A549 (cell line): ENCODE measurements around the gene GLTPD2. TPM values are rescaled to one million over a fixed set of nuclear protein-coding genes. Genes with fewer than 3 reads are reported as not detected.
A peak's percentile ranks its signal among the peaks of the same experiment; 100 is the strongest.

Experiments
- ATAC-seq, 2 experiments: fragments of 200-7000 bp in 1 of 2; fragments of >200 bp in 1 of 2; cut with Nextera tagmentation in 1 of 2; cut with Tn5 transposase in 1 of 2; 3 replicates each; pipeline versions ENCODE4 v1.8.0 to v1.9.1; 2018 to 2020; ENCODE audit warnings: mild to moderate bottlenecking in 1 of 2, moderate library complexity in 1 of 2
- CTCF ChIA-PET: fragments of 300-600 bp; sonication (Branson Sonifier 250); formaldehyde crosslinking; extraction: SDS; loops from one replicate; lab custom pipeline; 2021; ENCODE audit warnings: antibody characterized with exemption, inconsistent platforms; lab: Yijun Ruan, JAX
- POLR2A ChIA-PET: fragments of 350-600 bp; formaldehyde crosslinking; extraction: SDS; loops from one replicate; lab custom pipeline; 2021; ENCODE audit warnings: antibody characterized with exemption, inconsistent platforms; lab: Yijun Ruan, JAX
- DNase-seq, 2 experiments: peaks; one replicate each; pipeline versions ENCODE4 v3.0.0 to v3.0.0-alpha.2; 2011 to 2016; ENCODE audit warnings: low read depth in 1 of 2, low spot score in 1 of 2
- FAIRE-seq: peaks from 2 replicates; lab custom pipeline; 2011; peaks lifted over from hg19 to GRCh38; lab: Jason Lieb, UNC
- H3K27ac ChIP-seq, 2 experiments: fragments of >200 bp; sonication (Bioruptor Twin); formaldehyde crosslinking; 3 replicates each; pipeline ENCODE4 v1.5.1; 2016 to 2017
- H3K4me1 ChIP-seq: fragments of >200 bp; sonication (Bioruptor Twin); formaldehyde crosslinking; 3 replicates; pipeline ENCODE4 v1.6.1; 2016
- H3K4me2 ChIP-seq: fragments of >200 bp; sonication (Bioruptor Twin); formaldehyde crosslinking; 3 replicates; pipeline ENCODE4 v1.6.1; 2016
- H3K4me3 ChIP-seq: fragments of >200 bp; sonication (Bioruptor Twin); formaldehyde crosslinking; 3 replicates; pipeline ENCODE4 v1.5.1; 2016
- H3K9me3 ChIP-seq: fragments of >200 bp; sonication (Bioruptor Twin); formaldehyde crosslinking; 3 replicates; pipeline ENCODE4 v1.6.1; 2016
- BHLHE40 ChIP-seq: IDR thresholded peaks from 2 replicates; pipeline ENCODE4 v1.6.1; 2012; ENCODE audit warnings: low read depth, low read length, inconsistent platforms
- ESRRA ChIP-seq: fragments of 150-350 bp; IDR thresholded peaks from 2 replicates; pipeline ENCODE4 v1.6.1; 2014; ENCODE audit warnings: mild to moderate bottlenecking, low read length, borderline replicate concordance
- FOSL2 ChIP-seq, 2 experiments: fragments of 450-650 bp in 1 of 2; fragments of >200 bp in 1 of 2; sonication (Bioruptor Twin) in 1 of 2; formaldehyde crosslinking; IDR thresholded peaks; 2 replicates each; pipeline versions ENCODE4 v1.5.0 to v1.6.1; 2016 to 2020; ENCODE audit warnings: mild to moderate bottlenecking in 1 of 2, moderate library complexity in 1 of 2
- GATA3 ChIP-seq: IDR thresholded peaks from 2 replicates; pipeline ENCODE4 v1.6.1; 2012; ENCODE audit warnings: borderline replicate concordance
- HOXA7 ChIP-seq: fragments of 250-450 bp; sonication (Bioruptor Pico); IDR thresholded peaks from 2 replicates; pipeline ENCODE4 v1.5.0; 2020; ENCODE audit warnings: mild to moderate bottlenecking, moderate library complexity
- MAFK ChIP-seq: fragments of 450-650 bp; IDR thresholded peaks from 2 replicates; pipeline ENCODE4 v1.6.1; 2014; ENCODE audit not compliant: partially characterized antibody
- MYC ChIP-seq: IDR thresholded peaks from 2 replicates; pipeline ENCODE4 v1.6.1; 2012; ENCODE audit warnings: mild to moderate bottlenecking, inconsistent platforms, low read length, improper control_type of control experiment, borderline replicate concordance
- NFE2L2 ChIP-seq: fragments of 150-350 bp; conservative IDR thresholded peaks from 2 replicates; pipeline ENCODE4 v1.6.1; 2014; ENCODE audit warnings: low read length
- PHF8 ChIP-seq: fragments of 200-600 bp; sonication (generic); IDR thresholded peaks from 2 replicates; pipeline ENCODE4 v1.6.1; 2016; ENCODE audit warnings: low read depth, mild to moderate bottlenecking, antibody characterized with exemption, moderate library complexity, borderline replicate concordance
- POLR2A ChIP-seq: IDR thresholded peaks from 2 replicates; pipeline ENCODE4 v1.6.1; 2012; ENCODE audit warnings: mild to moderate bottlenecking, low read length
- POLR2AphosphoS2 ChIP-seq: conservative IDR thresholded peaks from 2 replicates; pipeline ENCODE4 v1.6.1; 2012; ENCODE audit warnings: low read length, improper control_type of control experiment, inconsistent platforms
- RARB ChIP-seq: fragments of 250-450 bp; sonication (Bioruptor Pico); IDR thresholded peaks from 2 replicates; pipeline ENCODE4 v1.8.0; 2021; ENCODE audit warnings: mild to moderate bottlenecking, moderate library complexity
- RCOR1 ChIP-seq: fragments of 150-350 bp; IDR thresholded peaks from 2 replicates; pipeline ENCODE4 v1.6.1; 2014; ENCODE audit warnings: antibody characterized with exemption, low read length, low read depth
- TP53 ChIP-seq: fragments of 250-450 bp; sonication (Bioruptor Pico); IDR thresholded peaks from 2 replicates; pipeline ENCODE4 v1.5.0; 2021; ENCODE audit warnings: mild to moderate bottlenecking, moderate library complexity
- ZFP36 ChIP-seq: fragments of 450-650 bp; IDR thresholded peaks from 2 replicates; pipeline ENCODE4 v1.6.1; 2014; ENCODE audit warnings: borderline replicate concordance; ENCODE audit not compliant: partially characterized antibody
- ZSCAN20 ChIP-seq: fragments of 250-450 bp; sonication (Bioruptor Pico); IDR thresholded peaks from 2 replicates; pipeline ENCODE4 v1.8.0; 2022; ENCODE audit warnings: mild to moderate bottlenecking, moderate library complexity
- WGBS: methylation state at CpG from one replicate; pipeline ENCODE4 v1.1.6; 2017; ENCODE audit errors: missing lambda C conversion rate; 5-methylcytosine and 5-hydroxymethylcytosine counted together
- polyA plus RNA-seq, 4 experiments: library from polyadenylated mRNA; depleted of rRNA in 3 of 4; stranded (reverse); fragments of >200 nt; fragmentation: RNase III in 1 of 4; extraction: RNeasy Plus Mini Kit Qiagen cat#74134 plus additional on column Dnase treatment in 1 of 4; gene quantifications; 2 replicates in 3 of 4; 3 replicates in 1 of 4; pipeline ENCODE4 v1.2.3, GENCODE V29; 2011 to 2017
- TF ChIP-seq, protein P1 (sequence below): fragments of 450-650 bp; IDR thresholded peaks from 2 replicates; pipeline ENCODE4 v1.6.1; 2014; ENCODE audit warnings: antibody characterized with exemption
- TF ChIP-seq, protein P2 (sequence below): fragments of 200-600 bp; sonication (generic); IDR thresholded peaks from 2 replicates; pipeline ENCODE4 v1.6.1; 2016; ENCODE audit warnings: antibody characterized with exemption, mild to moderate bottlenecking, moderate library complexity
- TF ChIP-seq, protein P3 (sequence below): fragments of 250-450 bp; sonication (Bioruptor Pico); IDR thresholded peaks from 2 replicates; pipeline ENCODE4 v1.5.0; 2021; ENCODE audit warnings: mild to moderate bottlenecking, moderate library complexity, borderline replicate concordance
- TF ChIP-seq, protein P4 (sequence below): fragments of >200 bp; sonication (Bioruptor Twin); formaldehyde crosslinking; IDR thresholded peaks from 3 replicates; pipeline ENCODE4 v1.5.1; 2016
- TF ChIP-seq, protein P5 (sequence below): IDR thresholded peaks from 2 replicates; pipeline ENCODE4 v1.6.1; 2012

Gene GLTPD2
- polyA plus RNA-seq, 2 of the 4 experiments (the other 2 are of a cell fraction), result not detected

DNA sequence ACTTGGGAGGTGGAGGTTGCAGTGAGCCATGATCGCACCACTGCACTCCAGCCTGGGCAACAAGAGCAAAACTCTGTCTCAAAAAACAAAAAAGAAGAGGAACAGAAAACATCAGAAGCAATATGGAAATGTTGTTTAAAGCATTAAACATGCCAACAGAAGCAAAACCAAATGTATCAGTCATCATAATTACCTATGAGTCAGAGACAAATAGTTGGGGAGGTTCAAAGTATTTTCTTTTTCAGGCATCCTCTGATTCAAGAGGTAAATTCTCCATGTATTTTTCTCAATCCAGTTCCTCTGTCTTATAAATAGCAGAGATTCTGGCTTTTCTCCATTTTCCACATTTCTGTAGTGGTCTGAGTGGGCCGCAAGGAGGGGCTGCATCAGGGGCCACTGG, 19.1 kb upstream of the GLTPD2 start:
- FAIRE-seq, result no peak

DNA sequence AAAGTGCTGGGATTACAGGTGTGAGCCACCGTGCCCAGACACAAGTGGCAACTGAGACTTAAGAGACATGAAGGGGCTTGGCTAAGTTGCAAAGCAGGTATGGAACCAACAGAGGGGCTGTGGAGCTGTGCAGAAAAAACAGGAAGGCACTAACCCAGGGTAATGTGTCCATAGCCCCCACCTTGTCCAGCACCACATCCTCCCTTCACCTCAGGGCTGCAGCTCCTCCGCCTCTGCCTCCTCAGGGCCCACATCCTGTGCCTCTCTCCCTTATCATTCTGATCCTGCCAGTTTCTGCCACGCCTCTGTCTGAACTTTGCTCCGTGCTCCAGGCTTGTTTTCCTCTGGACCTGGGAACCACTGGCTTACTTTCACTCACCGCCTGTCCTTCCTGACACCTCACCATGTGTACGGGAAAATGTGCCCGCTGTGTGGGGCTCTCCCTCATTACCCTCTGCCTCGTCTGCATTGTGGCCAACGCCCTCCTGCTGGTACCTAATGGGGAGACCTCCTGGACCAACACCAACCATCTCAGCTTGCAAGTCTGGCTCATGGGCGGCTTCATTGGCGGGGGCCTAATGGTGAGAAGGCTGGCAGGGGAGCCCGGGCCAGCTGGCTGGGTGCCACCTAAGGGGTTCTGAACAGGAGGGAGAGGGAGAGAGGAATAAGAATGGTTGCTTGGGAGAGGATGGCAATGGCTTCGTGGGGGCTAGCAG, 17.1 kb upstream of the GLTPD2 start, which contains the start of gene TM4SF5:
TSS of gene TM4SF5 (plus strand) at position 368 of the 716 bp plus-strand sequence. CDS start at position 405, 37 bp downstream.
- H3K4me3 ChIP-seq, result no peak within 1 kb of the TSS

More for the DNA sequence above, 19.1 kb upstream of the GLTPD2 start:
- Histone ChIP-seq H3K4me1 (peaks cover 15% of the 10 kb centered on the region), H3K4me2 (peak overlapping the region; percentile 17; the same call in 1 of the 3 replicates), H3K9me3 (no peaks in the 10 kb centered on the region), H3K4me3 (no peak overlapping the region), H3K27ac (no peak overlapping the region)
- WGBS, result 92% methylated on average over 2 of the region's 2 CpGs
- POLR2A ChIA-PET, result no interaction called here
- CTCF ChIA-PET, result interaction anchor here (0.6 to 14.7 kb wide), 7 partner anchors 19 to 584 kb away, joined by 3 to 157 read pairs (median 3); partner anchors contain the start of genes GLTPD2 and VMO1
- no peak for ATAC-seq
- TF ChIP-seq NFE2L2 (no peak), TP53 (CRISPR knock-in tag) (no peak), MAFK (peak; percentile 23)
- DNase-seq, result no peak

DNA sequence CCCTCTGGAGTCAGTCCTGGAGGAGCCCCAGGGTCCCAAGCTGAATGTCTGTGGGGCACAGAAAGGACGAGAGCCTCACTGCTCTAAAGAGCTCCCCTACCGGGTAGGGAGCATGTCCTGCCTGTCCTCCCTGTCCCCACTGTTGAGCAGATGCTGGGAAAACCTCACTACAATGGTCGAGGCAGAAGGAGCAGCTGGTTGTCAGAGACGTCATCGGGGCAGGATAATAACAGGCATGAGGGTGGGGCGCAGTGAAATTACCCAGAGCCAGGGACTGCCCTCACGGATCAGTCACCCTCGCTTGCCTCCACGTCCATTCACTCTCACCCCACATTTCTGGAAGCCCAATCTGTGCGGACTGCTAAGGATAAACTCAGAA, 16.5 kb upstream of the GLTPD2 start:
- H3K27ac ChIP-seq, result peak overlapping the region in 1 of 2 experiments; percentile 53; a peak in 4 of 6 replicates
- ATAC-seq, result peak; percentile 21 to 42; a peak in 2 of 6 replicates
- 77% methylated on average over 10 of the region's 10 CpGs for WGBS
- H3K4me1 ChIP-seq, result peaks cover 15% of the 10 kb centered on the region
- peak overlapping the region; percentile 62 for H3K4me2 ChIP-seq
- ChIA-PET CTCF (interaction anchor here (1.1 to 14.7 kb wide), 5 partner anchors 11 to 131 kb away, joined by 3 to 157 read pairs (median 4); partner anchors contain the start of genes ARRB2, CHRNE, GLTPD2 and VMO1), POLR2A (no interaction called here)
- no peak for FAIRE-seq
- no peak for DNase-seq
- H3K9me3 ChIP-seq, result no peaks in the 10 kb centered on the region
- no peak overlapping the region for H3K4me3 ChIP-seq
- TF ChIP-seq, protein P1, sequence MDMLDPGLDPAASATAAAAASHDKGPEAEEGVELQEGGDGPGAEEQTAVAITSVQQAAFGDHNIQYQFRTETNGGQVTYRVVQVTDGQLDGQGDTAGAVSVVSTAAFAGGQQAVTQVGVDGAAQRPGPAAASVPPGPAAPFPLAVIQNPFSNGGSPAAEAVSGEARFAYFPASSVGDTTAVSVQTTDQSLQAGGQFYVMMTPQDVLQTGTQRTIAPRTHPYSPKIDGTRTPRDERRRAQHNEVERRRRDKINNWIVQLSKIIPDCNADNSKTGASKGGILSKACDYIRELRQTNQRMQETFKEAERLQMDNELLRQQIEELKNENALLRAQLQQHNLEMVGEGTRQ, result no peak
- TF ChIP-seq GATA3, result no peak
- no peak for TF ChIP-seq PHF8
- no peak for TF ChIP-seq FOSL2 (IDR thresholded peaks at IDR 0.05)
- no peak for TF ChIP-seq FOSL2 (CRISPR knock-in tag; IDR thresholded peaks at IDR 0.05)
- no peak for TF ChIP-seq ZSCAN20
- TF ChIP-seq, protein P2, sequence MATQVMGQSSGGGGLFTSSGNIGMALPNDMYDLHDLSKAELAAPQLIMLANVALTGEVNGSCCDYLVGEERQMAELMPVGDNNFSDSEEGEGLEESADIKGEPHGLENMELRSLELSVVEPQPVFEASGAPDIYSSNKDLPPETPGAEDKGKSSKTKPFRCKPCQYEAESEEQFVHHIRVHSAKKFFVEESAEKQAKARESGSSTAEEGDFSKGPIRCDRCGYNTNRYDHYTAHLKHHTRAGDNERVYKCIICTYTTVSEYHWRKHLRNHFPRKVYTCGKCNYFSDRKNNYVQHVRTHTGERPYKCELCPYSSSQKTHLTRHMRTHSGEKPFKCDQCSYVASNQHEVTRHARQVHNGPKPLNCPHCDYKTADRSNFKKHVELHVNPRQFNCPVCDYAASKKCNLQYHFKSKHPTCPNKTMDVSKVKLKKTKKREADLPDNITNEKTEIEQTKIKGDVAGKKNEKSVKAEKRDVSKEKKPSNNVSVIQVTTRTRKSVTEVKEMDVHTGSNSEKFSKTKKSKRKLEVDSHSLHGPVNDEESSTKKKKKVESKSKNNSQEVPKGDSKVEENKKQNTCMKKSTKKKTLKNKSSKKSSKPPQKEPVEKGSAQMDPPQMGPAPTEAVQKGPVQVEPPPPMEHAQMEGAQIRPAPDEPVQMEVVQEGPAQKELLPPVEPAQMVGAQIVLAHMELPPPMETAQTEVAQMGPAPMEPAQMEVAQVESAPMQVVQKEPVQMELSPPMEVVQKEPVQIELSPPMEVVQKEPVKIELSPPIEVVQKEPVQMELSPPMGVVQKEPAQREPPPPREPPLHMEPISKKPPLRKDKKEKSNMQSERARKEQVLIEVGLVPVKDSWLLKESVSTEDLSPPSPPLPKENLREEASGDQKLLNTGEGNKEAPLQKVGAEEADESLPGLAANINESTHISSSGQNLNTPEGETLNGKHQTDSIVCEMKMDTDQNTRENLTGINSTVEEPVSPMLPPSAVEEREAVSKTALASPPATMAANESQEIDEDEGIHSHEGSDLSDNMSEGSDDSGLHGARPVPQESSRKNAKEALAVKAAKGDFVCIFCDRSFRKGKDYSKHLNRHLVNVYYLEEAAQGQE, result no peak
- TF ChIP-seq RARB (CRISPR knock-in tag), result no peak
- TF ChIP-seq ZFP36, result no peak
- no peak for TF ChIP-seq ESRRA
- no peak for TF ChIP-seq BHLHE40
- TF ChIP-seq MYC, result no peak
- TF ChIP-seq, protein P3, sequence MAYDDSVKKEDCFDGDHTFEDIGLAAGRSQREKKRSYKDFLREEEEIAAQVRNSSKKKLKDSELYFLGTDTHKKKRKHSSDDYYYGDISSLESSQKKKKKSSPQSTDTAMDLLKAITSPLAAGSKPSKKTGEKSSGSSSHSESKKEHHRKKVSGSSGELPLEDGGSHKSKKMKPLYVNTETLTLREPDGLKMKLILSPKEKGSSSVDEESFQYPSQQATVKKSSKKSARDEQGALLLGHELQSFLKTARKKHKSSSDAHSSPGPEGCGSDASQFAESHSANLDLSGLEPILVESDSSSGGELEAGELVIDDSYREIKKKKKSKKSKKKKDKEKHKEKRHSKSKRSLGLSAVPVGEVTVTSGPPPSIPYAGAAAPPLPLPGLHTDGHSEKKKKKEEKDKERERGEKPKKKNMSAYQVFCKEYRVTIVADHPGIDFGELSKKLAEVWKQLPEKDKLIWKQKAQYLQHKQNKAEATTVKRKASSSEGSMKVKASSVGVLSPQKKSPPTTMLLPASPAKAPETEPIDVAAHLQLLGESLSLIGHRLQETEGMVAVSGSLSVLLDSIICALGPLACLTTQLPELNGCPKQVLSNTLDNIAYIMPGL (CRISPR knock-in tag), result no peak
- TF ChIP-seq RCOR1, result no peak
- TF ChIP-seq POLR2AphosphoS2, result no peak
- TF ChIP-seq MAFK, result no peak
- TF ChIP-seq HOXA7, result no peak
- TF ChIP-seq POLR2A, result no peak

More for the DNA sequence above, 17.1 kb upstream of the GLTPD2 start, which contains the start of gene TM4SF5:
- Histone ChIP-seq H3K27ac (peak within 1 kb of the TSS in 1 of 2 experiments; percentile 53; a peak in 4 of 6 replicates), H3K9me3 (no peaks in the 10 kb centered on the region), H3K4me2 (peak within 1 kb of the TSS; percentile 62), H3K4me1 (peaks cover 15% of the 10 kb centered on the region)
- ATAC-seq (peak; percentile 79 to 84), FAIRE-seq (no peak), DNase-seq (peak in 1 of 2 experiments; percentile 60)
- 41% methylated on average over 13 of the region's 13 CpGs for WGBS
- ChIA-PET POLR2A (no interaction called here), CTCF (interaction anchor here (1.1 to 14.7 kb wide), 3 partner anchors 17 to 131 kb away, joined by 3 to 157 read pairs (median 3); partner anchors contain the start of genes CHRNE, GLTPD2 and VMO1)
- TF ChIP-seq, protein P4, sequence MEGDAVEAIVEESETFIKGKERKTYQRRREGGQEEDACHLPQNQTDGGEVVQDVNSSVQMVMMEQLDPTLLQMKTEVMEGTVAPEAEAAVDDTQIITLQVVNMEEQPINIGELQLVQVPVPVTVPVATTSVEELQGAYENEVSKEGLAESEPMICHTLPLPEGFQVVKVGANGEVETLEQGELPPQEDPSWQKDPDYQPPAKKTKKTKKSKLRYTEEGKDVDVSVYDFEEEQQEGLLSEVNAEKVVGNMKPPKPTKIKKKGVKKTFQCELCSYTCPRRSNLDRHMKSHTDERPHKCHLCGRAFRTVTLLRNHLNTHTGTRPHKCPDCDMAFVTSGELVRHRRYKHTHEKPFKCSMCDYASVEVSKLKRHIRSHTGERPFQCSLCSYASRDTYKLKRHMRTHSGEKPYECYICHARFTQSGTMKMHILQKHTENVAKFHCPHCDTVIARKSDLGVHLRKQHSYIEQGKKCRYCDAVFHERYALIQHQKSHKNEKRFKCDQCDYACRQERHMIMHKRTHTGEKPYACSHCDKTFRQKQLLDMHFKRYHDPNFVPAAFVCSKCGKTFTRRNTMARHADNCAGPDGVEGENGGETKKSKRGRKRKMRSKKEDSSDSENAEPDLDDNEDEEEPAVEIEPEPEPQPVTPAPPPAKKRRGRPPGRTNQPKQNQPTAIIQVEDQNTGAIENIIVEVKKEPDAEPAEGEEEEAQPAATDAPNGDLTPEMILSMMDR, result no peak
- TF ChIP-seq, protein P5, sequence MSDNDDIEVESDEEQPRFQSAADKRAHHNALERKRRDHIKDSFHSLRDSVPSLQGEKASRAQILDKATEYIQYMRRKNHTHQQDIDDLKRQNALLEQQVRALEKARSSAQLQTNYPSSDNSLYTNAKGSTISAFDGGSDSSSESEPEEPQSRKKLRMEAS, result 0 out of 2 replicates have a peak, but pooled peaks have one; percentile 31
